Liver (tissue), 9 donors: Measurements from ENCODE around the gene IARS1. TPM values are rescaled to one million over a fixed set of nuclear protein-coding genes. Genes with fewer than 3 reads are reported as not detected.
A peak's percentile ranks its signal among the peaks of the same experiment; 100 is the strongest.

Source experiments
- DNase-seq: peaks from one replicate; pipeline ENCODE4 v3.0.0-alpha.2; 2017; ENCODE audit warnings: low spot score
- H3K27ac ChIP-seq, 2 donors: one replicate each; pipeline ENCODE4 v1.7.0; 2013; ENCODE audit warnings: inconsistent platforms in 2 of 2, low read length in 2 of 2, control low read depth in 1 of 2, low read depth in 1 of 2, mild to moderate bottlenecking in 1 of 2
- H3K27me3 ChIP-seq, 4 donors: one replicate each; pipeline versions ENCODE4 v1.6.1 to v1.7.0; 2013; ENCODE audit warnings: low read length in 3 of 4, inconsistent platforms in 1 of 4, mild to moderate bottlenecking in 1 of 4, moderate library complexity in 1 of 4; ENCODE audit not compliant: control insufficient read depth in 4 of 4, insufficient read depth in 4 of 4
- H3K36me3 ChIP-seq, 4 donors: one replicate each; pipeline versions ENCODE4 v1.6.1 to v1.7.0; 2013; ENCODE audit warnings: low read length in 3 of 4, mild to moderate bottlenecking in 3 of 4, low read depth in 1 of 4, moderate library complexity in 1 of 4; ENCODE audit not compliant: control insufficient read depth in 4 of 4, insufficient read depth in 3 of 4
- H3K4me1 ChIP-seq, 4 donors: one replicate each; pipeline versions ENCODE4 v1.6.1 to v1.7.0; 2013; ENCODE audit warnings: low read length in 3 of 4, mild to moderate bottlenecking in 3 of 4, moderate library complexity in 1 of 4; ENCODE audit not compliant: control insufficient read depth in 4 of 4, insufficient read depth in 4 of 4
- H3K4me3 ChIP-seq, 3 donors: one replicate each; pipeline versions ENCODE4 v1.6.1 to v1.7.0; 2013; ENCODE audit warnings: low read length in 3 of 3, control low read depth in 1 of 3, low read depth in 1 of 3, mild to moderate bottlenecking in 1 of 3
- H3K9ac ChIP-seq, 2 donors: one replicate each; pipeline ENCODE4 v1.7.0; 2013; ENCODE audit warnings: low read length in 2 of 2, mild to moderate bottlenecking in 2 of 2, moderate library complexity in 2 of 2, control low read depth in 1 of 2, low read depth in 1 of 2
- H3K9me3 ChIP-seq, 4 donors: one replicate each; pipeline versions ENCODE4 v1.6.1 to v1.7.0; 2013; ENCODE audit warnings: low read length in 3 of 4; ENCODE audit not compliant: control insufficient read depth in 4 of 4
- EGR1 ChIP-seq, 2 donors: IDR thresholded peaks; 2 replicates each; pipeline ENCODE4 v1.6.1; 2016 to 2018; ENCODE audit warnings: antibody characterized with exemption in 2 of 2, low read depth in 2 of 2
- FOXA1 ChIP-seq: IDR thresholded peaks from 2 replicates; pipeline ENCODE4 v1.6.1; 2016; ENCODE audit warnings: antibody characterized with exemption
- FOXA2 ChIP-seq: IDR thresholded peaks from 2 replicates; pipeline ENCODE4 v1.6.1; 2016; ENCODE audit warnings: antibody characterized with exemption
- GABPA ChIP-seq, 2 donors: IDR thresholded peaks in 1 of 2; conservative IDR thresholded peaks in 1 of 2; 2 replicates each; pipeline ENCODE4 v1.6.1; 2016; ENCODE audit warnings: antibody characterized with exemption in 2 of 2, mild to moderate bottlenecking in 1 of 2, moderate library complexity in 1 of 2
- HNF4A ChIP-seq, 2 donors: conservative IDR thresholded peaks; 2 replicates each; pipeline ENCODE4 v1.6.1; 2016; ENCODE audit warnings: antibody characterized with exemption in 2 of 2, mild to moderate bottlenecking in 2 of 2
- JUND ChIP-seq, 2 donors: IDR thresholded peaks; 2 replicates each; pipeline ENCODE4 v1.6.1; 2016; ENCODE audit warnings: antibody characterized with exemption in 2 of 2
- NR2F2 ChIP-seq: IDR thresholded peaks from 2 replicates; pipeline ENCODE4 v1.6.1; 2016; ENCODE audit warnings: antibody characterized with exemption
- RAD21 ChIP-seq, 2 donors: IDR thresholded peaks; 2 replicates each; pipeline ENCODE4 v1.6.1; 2016; ENCODE audit warnings: antibody characterized with exemption in 2 of 2, mild to moderate bottlenecking in 2 of 2
- RXRA ChIP-seq, 2 donors: IDR thresholded peaks; 2 replicates each; pipeline ENCODE4 v1.6.1; 2017 to 2018; ENCODE audit warnings: antibody characterized with exemption in 2 of 2, mild to moderate bottlenecking in 1 of 2
- TAF1 ChIP-seq: conservative IDR thresholded peaks from 2 replicates; pipeline ENCODE4 v1.6.1; 2016; ENCODE audit warnings: antibody characterized with exemption, mild to moderate bottlenecking
- YY1 ChIP-seq: IDR thresholded peaks from 2 replicates; pipeline ENCODE4 v1.6.1; 2016; ENCODE audit warnings: antibody characterized with exemption, mild to moderate bottlenecking
- WGBS: extraction: QIAGEN DNeasy Blood & Tissue Kit; methylation state at CpG from one replicate; pipeline ENCODE4 v1.1.7; 2013; 5-methylcytosine and 5-hydroxymethylcytosine counted together
- polyA plus RNA-seq, 2 donors: library from polyadenylated mRNA; stranded (reverse) in 1 of 2; unstranded in 1 of 2; fragments of 200-250 nt in 1 of 2; fragments of >200 nt in 1 of 2; fragmentation: Nextera tagmentation in 1 of 2; extraction: Ambion mirVana in 1 of 2; gene quantifications; one replicate each; pipeline versions ENCODE4 v1.2.1 to v1.2.3, GENCODE V29; 2013 to 2015
- total RNA-seq, 2 donors: library from RNA; depleted of rRNA; stranded (reverse); fragments of >200 nt; gene quantifications; one replicate each; pipeline ENCODE4 v1.2.3, GENCODE V29; 2014
- TF ChIP-seq, protein P1 (sequence below): IDR thresholded peaks from 2 replicates; pipeline ENCODE4 v1.6.1; 2016; ENCODE audit warnings: antibody characterized with exemption
- TF ChIP-seq, protein P2 (sequence below): IDR thresholded peaks from 2 replicates; pipeline ENCODE4 v1.6.1; 2016; ENCODE audit warnings: antibody characterized with exemption
- TF ChIP-seq, protein P3 (sequence below): IDR thresholded peaks from 2 replicates; pipeline ENCODE4 v1.6.1; 2016; ENCODE audit warnings: antibody characterized with exemption
- TF ChIP-seq, protein P4 (sequence below): IDR thresholded peaks from 2 replicates; pipeline ENCODE4 v1.6.1; 2016; ENCODE audit warnings: antibody characterized with exemption, mild to moderate bottlenecking
- donor health status: healthy.
- donor health status: healthy.
- donor health status: healthy.
- donor health status: healthy.
- donor health status: healthy.

The IARS1 gene
- total and polyA plus RNA-seq, 4 donors: 24.8 to 81.7 (median 49.6) TPM

DNA sequence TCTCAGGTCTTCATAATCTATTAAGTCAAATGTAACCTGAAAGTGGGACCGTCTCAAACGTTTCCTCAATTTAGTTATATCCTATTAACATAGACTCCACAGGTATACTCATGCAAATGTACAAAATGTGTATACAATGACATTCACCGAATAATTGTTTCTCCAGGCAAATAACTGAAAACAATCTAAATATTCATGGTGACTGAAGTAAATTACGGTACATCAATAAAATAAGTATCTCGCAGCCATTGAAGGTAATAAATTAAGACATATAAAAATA is 482 bp downstream of the IARS1 start (continued):
- TF ChIP-seq, protein P1, sequence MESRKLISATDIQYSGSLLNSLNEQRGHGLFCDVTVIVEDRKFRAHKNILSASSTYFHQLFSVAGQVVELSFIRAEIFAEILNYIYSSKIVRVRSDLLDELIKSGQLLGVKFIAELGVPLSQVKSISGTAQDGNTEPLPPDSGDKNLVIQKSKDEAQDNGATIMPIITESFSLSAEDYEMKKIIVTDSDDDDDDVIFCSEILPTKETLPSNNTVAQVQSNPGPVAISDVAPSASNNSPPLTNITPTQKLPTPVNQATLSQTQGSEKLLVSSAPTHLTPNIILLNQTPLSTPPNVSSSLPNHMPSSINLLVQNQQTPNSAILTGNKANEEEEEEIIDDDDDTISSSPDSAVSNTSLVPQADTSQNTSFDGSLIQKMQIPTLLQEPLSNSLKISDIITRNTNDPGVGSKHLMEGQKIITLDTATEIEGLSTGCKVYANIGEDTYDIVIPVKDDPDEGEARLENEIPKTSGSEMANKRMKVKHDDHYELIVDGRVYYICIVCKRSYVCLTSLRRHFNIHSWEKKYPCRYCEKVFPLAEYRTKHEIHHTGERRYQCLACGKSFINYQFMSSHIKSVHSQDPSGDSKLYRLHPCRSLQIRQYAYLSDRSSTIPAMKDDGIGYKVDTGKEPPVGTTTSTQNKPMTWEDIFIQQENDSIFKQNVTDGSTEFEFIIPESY: no peak

DNA sequence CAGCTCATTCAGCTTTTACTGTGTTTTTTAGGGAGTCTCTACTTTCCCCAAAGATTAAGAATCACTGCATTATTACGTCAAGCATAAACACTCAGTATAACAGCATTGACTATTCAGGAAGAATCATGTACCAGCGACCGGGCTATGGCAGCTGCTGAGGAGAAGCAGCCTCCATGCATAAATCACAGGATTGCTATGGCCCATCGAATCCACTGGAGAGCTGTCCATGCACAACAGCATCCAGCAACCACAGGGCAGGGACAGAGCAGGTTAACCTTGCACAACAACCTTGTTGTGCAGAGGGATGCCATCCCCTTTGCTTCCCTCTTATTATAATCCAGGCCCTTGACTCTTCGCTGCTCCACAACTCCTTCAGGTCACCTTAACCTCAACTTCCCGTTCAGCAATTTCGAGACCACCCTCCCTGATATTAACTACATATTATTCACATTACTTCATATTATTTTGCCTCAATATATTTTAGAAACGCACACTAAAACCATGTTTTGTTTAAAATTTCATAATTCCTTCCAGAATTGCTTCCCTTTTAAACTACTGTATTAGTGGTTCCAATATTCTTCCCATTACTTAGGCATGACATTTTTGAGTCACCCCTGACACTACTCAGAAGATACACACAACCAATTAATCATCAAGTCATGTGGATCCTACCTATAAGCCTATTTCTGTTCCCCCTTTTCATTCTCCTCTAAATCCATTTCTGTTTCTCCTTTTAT is 991 bp downstream of the IARS1 start:
- Histone ChIP-seq H3K36me3 (peaks cover 0 to 9% (median 6%) of the 10 kb centered on the region in 4 donors), H3K9ac (peak overlapping the region in 1 of 2 donors; percentile 83), H3K4me1 (peaks cover 10 to 22% (median 15%) of the 10 kb centered on the region in 4 donors), H3K27ac (peak overlapping the region in 1 of 2 donors; percentile 9), H3K27me3 (no peaks in the 10 kb centered on the region), H3K9me3 (no peaks in the 10 kb centered on the region), H3K4me3 (peak overlapping the region; percentile 64 to 89 (median 88))
- 70% methylated on average over 8 of the region's 8 CpGs for WGBS
- no peak for TF ChIP-seq FOXA1
- no peak for TF ChIP-seq EGR1 (IDR thresholded peaks at IDR 0.05; ENCODE audit: low read depth in 2 of 2)
- TF ChIP-seq, protein P2, sequence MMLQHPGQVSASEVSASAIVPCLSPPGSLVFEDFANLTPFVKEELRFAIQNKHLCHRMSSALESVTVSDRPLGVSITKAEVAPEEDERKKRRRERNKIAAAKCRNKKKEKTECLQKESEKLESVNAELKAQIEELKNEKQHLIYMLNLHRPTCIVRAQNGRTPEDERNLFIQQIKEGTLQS: no peak
- no peak for TF ChIP-seq FOXA2
- TF ChIP-seq, protein P1: no peak
- TF ChIP-seq, protein P3, sequence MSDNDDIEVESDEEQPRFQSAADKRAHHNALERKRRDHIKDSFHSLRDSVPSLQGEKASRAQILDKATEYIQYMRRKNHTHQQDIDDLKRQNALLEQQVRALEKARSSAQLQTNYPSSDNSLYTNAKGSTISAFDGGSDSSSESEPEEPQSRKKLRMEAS: no peak
- no peak for TF ChIP-seq RAD21 (IDR thresholded peaks at IDR 0.05)
- TF ChIP-seq RXRA (IDR thresholded peaks at IDR 0.05): no peak
- no peak for TF ChIP-seq HNF4A (conservative IDR thresholded peaks at IDR 0.05)
- TF ChIP-seq TAF1: no peak
- TF ChIP-seq NR2F2: no peak
- no peak for DNase-seq

DNA sequence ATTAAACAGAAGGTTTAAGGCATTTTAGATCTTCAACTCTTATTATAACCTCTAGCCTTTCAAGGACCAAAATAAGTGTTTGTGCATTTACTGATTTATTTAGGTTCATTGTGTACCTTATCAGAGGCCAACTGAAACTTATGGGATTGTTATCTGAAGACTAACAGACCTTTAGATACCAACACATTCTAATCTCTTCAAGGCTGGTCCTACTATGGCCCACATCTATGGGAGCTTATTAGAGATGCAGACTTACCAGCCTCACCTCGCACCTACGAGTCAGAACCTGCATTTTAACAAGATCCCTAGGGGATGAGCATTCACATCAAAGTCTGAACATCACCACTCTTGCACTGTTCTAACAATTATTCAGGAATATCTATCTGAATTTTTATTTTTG is 1.9 kb downstream of the IARS1 start:
- peaks cover 0 to 13% (median 4%) of the 10 kb centered on the region in 4 donors for H3K36me3 ChIP-seq
- TF ChIP-seq FOXA1 (no peak), EGR1 (IDR thresholded peaks at IDR 0.05; ENCODE audit: low read depth in 2 of 2) (no peak), GABPA (IDR thresholded peaks at IDR 0.05 in 1 of 2, conservative IDR thresholded peaks at IDR 0.05 in 1 of 2) (no peak), JUND (IDR thresholded peaks at IDR 0.05) (no peak), YY1 (no peak), NR2F2 (no peak)
- TF ChIP-seq, protein P4, sequence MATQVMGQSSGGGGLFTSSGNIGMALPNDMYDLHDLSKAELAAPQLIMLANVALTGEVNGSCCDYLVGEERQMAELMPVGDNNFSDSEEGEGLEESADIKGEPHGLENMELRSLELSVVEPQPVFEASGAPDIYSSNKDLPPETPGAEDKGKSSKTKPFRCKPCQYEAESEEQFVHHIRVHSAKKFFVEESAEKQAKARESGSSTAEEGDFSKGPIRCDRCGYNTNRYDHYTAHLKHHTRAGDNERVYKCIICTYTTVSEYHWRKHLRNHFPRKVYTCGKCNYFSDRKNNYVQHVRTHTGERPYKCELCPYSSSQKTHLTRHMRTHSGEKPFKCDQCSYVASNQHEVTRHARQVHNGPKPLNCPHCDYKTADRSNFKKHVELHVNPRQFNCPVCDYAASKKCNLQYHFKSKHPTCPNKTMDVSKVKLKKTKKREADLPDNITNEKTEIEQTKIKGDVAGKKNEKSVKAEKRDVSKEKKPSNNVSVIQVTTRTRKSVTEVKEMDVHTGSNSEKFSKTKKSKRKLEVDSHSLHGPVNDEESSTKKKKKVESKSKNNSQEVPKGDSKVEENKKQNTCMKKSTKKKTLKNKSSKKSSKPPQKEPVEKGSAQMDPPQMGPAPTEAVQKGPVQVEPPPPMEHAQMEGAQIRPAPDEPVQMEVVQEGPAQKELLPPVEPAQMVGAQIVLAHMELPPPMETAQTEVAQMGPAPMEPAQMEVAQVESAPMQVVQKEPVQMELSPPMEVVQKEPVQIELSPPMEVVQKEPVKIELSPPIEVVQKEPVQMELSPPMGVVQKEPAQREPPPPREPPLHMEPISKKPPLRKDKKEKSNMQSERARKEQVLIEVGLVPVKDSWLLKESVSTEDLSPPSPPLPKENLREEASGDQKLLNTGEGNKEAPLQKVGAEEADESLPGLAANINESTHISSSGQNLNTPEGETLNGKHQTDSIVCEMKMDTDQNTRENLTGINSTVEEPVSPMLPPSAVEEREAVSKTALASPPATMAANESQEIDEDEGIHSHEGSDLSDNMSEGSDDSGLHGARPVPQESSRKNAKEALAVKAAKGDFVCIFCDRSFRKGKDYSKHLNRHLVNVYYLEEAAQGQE: no peak
- no peak overlapping the region for H3K4me3 ChIP-seq
- H3K9ac ChIP-seq: no peak overlapping the region
- no peaks in the 10 kb centered on the region for H3K27me3 ChIP-seq
- DNase-seq: no peak
- 87% methylated on average over 2 of the region's 2 CpGs for WGBS
- H3K4me1 ChIP-seq: peaks cover 10 to 22% (median 15%) of the 10 kb centered on the region in 4 donors
- H3K27ac ChIP-seq: no peak overlapping the region
- H3K9me3 ChIP-seq: no peaks in the 10 kb centered on the region
